Mucosa of descending colon (tissue), 3 donors: ENCODE data around the gene ATG16L1. TPM values are rescaled to one million over a fixed set of nuclear protein-coding genes. Genes with fewer than 3 reads are reported as not detected.

ENCODE experiments used
- ATAC-seq: fragments of 200-7000 bp; cut with Tn5 transposase; one replicate; pipeline ENCODE4 v1.9.1; 2020; ENCODE audit warnings: mild to moderate bottlenecking, moderate library complexity
- DNase-seq, 3 donors: peaks; one replicate each; pipeline ENCODE4 v3.0.0-alpha.2; 2020
- H3K36me3 ChIP-seq: fragments of 200-600 bp; one replicate; pipeline ENCODE4 v1.8.0; 2021; ENCODE audit warnings: low read depth, mild to moderate bottlenecking
- H3K4me1 ChIP-seq: fragments of 200-600 bp; one replicate; pipeline ENCODE4 v1.8.0; 2021; ENCODE audit warnings: low read depth, mild to moderate bottlenecking
- H3K4me3 ChIP-seq: fragments of 200-600 bp; one replicate; pipeline ENCODE4 v1.8.0; 2021; ENCODE audit warnings: mild to moderate bottlenecking
- H3K9me3 ChIP-seq: fragments of 200-600 bp; one replicate; pipeline ENCODE4 v1.8.0; 2021; ENCODE audit warnings: mild to moderate bottlenecking
- CTCF ChIP-seq: fragments of 200-600 bp; IDR thresholded peaks from one replicate; pipeline ENCODE4 v1.8.0; 2022; ENCODE audit warnings: antibody characterized with exemption, mild to moderate bottlenecking
- intact Hi-C, 2 donors: fragments of 100-400 bp; cut with DNase I in 1 of 2; cut with micrococcal nuclease in 1 of 2; formaldehyde crosslinking; loops; one replicate each; pipeline versions ENCODE4 v1.11.0 to v1.11.1; 2022; cut with DNase I, micrococcal nuclease
- total RNA-seq, 3 donors: library from RNA; stranded (reverse); fragmentation: NEBNext Ultra II Directional in 2 of 3; extraction: Animal tissue kit (Norgen Biotek cat#: 25700) in 2 of 3; gene quantifications; one replicate each; pipeline versions ENCODE4 v1.2.1 to v1.2.4, GENCODE V29; 2021 to 2023
- donor health status: DM: no; HTN: no; CAD: no; lungs with moderate emphysema.
- donor health status: DM: no; HTN: no; CAD: no.
- donor health status: DM: no; HTN: yes; CAD: no.

ATG16L1 gene
- total RNA-seq, 3 donors from 2014 or later: 29.5 to 42.9 (median 36.0) TPM

- Histone ChIP-seq H3K4me1 (no peaks in the 10 kb centered on the region), H3K9me3 (no peaks in the 10 kb centered on the region), H3K4me3 (no peak overlapping the region), H3K36me3 (no peaks in the 10 kb centered on the region)
- no peak for DNase-seq
- no peak for ATAC-seq
- TF ChIP-seq CTCF: no peak
- intact Hi-C loops: no loop called here
Measured at GRCh38 chr2:233213011-233213410, 38.5 kb upstream of the ATG16L1 start.

DNA sequence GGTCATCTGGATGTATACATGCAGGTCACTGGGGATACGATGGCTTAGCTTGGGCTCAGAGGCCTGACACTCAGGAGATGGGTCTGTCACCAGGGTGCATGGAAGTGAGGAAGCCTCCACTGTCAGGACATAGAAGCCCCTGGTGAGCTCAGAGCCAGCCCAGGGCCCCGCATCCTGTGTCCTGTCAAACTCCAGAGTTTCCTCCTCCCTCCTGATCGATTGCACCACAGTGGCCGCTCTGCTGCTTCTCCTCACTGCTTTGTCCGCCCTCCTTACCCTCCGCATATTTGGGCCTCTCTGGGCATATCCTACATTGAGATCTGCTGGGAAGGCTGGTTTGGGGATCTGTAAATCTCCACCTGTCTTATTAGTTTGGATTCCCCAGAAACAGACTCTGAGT is 37.5 kb upstream of the ATG16L1 start:
- no peak for DNase-seq
- Histone ChIP-seq H3K9me3 (no peaks in the 10 kb centered on the region), H3K4me3 (no peak overlapping the region), H3K4me1 (no peaks in the 10 kb centered on the region), H3K36me3 (no peaks in the 10 kb centered on the region)
- no peak for TF ChIP-seq CTCF
- intact Hi-C loops: no loop called here
- no peak for ATAC-seq

DNA sequence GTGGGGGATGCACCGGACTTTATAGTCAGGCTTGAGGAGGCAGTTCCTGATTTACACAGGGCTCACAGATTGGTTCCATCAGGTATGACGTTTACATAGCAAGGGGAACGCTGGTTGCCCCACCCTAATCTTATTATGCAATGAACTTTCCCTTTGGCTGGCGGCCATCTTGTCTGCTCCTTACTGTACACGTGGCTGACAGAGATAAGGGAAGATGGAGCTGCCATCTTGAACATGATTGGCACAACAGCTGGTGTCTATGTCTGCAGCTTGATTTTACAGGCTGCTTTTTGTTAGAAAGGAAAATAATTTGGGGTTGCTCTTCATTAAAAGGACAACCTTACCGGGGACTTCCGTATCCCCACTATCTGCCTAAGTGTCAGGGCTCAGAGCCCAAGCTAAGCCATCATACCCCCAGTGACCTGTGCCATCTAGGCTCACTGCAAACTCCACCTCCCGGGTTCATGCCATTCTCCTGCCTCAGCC is 33.5 kb upstream of the ATG16L1 start:
- no peaks in the 10 kb centered on the region for H3K36me3 ChIP-seq
- intact Hi-C loops: no loop called here
- no peaks in the 10 kb centered on the region for H3K9me3 ChIP-seq
- TF ChIP-seq CTCF: no peak
- H3K4me1 ChIP-seq: no peaks in the 10 kb centered on the region
- no peak for DNase-seq
- H3K4me3 ChIP-seq: no peak overlapping the region
- ATAC-seq: no peak

DNA sequence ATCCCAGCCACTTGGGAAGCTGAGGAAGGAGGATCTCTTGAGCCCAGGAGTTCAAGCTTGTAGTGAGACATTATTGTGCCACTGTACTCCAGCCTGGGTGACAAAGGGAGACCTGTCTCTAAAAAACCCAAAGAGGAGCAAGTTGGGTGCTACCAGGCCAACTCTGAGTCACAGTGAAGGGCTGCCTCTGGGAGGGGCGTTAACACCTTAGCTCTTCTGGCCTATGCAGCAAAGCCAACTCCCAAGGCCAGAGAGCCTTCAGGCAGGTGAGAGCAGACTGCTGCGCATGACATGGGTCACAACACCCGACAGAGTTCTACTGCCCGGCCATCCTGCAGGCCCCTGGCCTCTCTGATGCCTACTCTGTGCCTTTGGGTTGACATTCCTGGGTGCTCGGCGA is 32.6 kb upstream of the ATG16L1 start:
- intact Hi-C loops: no loop called here

DNA sequence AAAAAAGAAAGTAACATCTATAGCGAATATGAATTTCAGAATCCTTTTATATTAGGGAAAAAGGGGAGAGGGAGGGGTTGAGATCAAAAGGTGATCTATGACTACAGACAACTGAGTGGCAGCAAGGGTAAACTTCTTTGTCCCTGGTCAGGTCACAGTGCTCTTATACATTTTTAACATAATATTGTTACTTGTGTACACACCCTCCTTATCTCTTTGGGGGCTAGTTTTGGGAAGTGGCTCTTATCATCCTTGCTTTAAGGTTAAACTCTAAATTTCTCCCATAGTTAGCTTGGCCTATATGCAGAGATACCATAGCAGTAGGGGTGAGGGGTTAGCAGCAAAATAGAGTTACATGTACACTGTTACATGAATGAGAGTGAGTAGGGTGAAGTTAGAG is 31.6 kb upstream of the ATG16L1 start:
- no peaks in the 10 kb centered on the region for H3K9me3 ChIP-seq
- TF ChIP-seq CTCF: no peak
- ATAC-seq: no peak
- no peak for DNase-seq
- intact Hi-C loops: no loop called here
- no peak overlapping the region for H3K4me3 ChIP-seq
- no peaks in the 10 kb centered on the region for H3K36me3 ChIP-seq
- H3K4me1 ChIP-seq: no peaks in the 10 kb centered on the region

More for the DNA sequence above, 32.6 kb upstream of the ATG16L1 start:
- Histone ChIP-seq H3K4me1 (no peaks in the 10 kb centered on the region), H3K4me3 (no peak overlapping the region), H3K36me3 (no peaks in the 10 kb centered on the region), H3K9me3 (no peaks in the 10 kb centered on the region)
- TF ChIP-seq CTCF: no peak
- ATAC-seq: no peak
- no peak for DNase-seq
